OCI-LY1 (cell line): ENCODE results near the gene SRD5A1.

Experiments
- H2AFZ ChIP-seq: fragments of 200-600 bp; sonication (generic), shearing (Covaris generic); 2 replicates; pipeline ENCODE4 v1.6.0; 2014; ENCODE audit warnings: antibody characterized with exemption, mild to moderate bottlenecking, low read length
- H3F3A ChIP-seq: fragments of 200-600 bp; sonication (generic), shearing (Covaris generic); 2 replicates; pipeline ENCODE4 v1.6.0; 2014; ENCODE audit warnings: mild to moderate bottlenecking, antibody characterized with exemption, low read length, moderate library complexity; ENCODE audit not compliant: insufficient read depth
- H3K27ac ChIP-seq: fragments of 200-600 bp; sonication (generic); 2 replicates; pipeline ENCODE4 v1.5.1; 2014; ENCODE audit warnings: low read length, mixed run types, mild to moderate bottlenecking, low read depth; ENCODE audit not compliant: poor library complexity, severe bottlenecking
- H3K27me3 ChIP-seq: fragments of 200-600 bp; sonication (generic); 2 replicates; pipeline ENCODE4 v1.6.0; 2014; ENCODE audit warnings: antibody characterized with exemption, mild to moderate bottlenecking, low read length, moderate library complexity; ENCODE audit not compliant: insufficient read depth
- H3K36me3 ChIP-seq: fragments of 200-600 bp; sonication (generic); 2 replicates; pipeline ENCODE4 v1.6.1; 2014; ENCODE audit warnings: mild to moderate bottlenecking, antibody characterized with exemption, low read length, moderate library complexity, mixed read lengths; ENCODE audit not compliant: insufficient read depth
- H3K4me1 ChIP-seq: fragments of 200-600 bp; sonication (generic); 2 replicates; pipeline ENCODE4 v1.5.1; 2014; ENCODE audit warnings: mild to moderate bottlenecking, low read length, moderate library complexity; ENCODE audit not compliant: insufficient read depth, severe bottlenecking
- H3K4me2 ChIP-seq: fragments of 200-600 bp; sonication (generic), shearing (Covaris generic); 2 replicates; pipeline ENCODE4 v1.6.1; 2014; ENCODE audit warnings: low read length
- H3K4me3 ChIP-seq: fragments of 200-600 bp; sonication (generic); 2 replicates; pipeline ENCODE4 v1.5.1; 2014; ENCODE audit warnings: low read length, low read depth, mild to moderate bottlenecking, mixed read lengths; ENCODE audit not compliant: poor library complexity, severe bottlenecking
- H3K79me2 ChIP-seq: fragments of 200-600 bp; shearing (Covaris generic); 2 replicates; pipeline ENCODE4 v1.6.1; 2016; ENCODE audit warnings: mixed run types, low read length, mixed read lengths; ENCODE audit not compliant: insufficient read depth
- H3K9ac ChIP-seq: fragments of 200-600 bp; sonication (generic), shearing (Covaris generic); 2 replicates; pipeline ENCODE4 v1.6.1; 2014; ENCODE audit warnings: mild to moderate bottlenecking, low read length, mixed read lengths
- H3K9me2 ChIP-seq: fragments of 200-600 bp; sonication (generic), shearing (Covaris generic); 2 replicates; pipeline ENCODE4 v1.6.1; 2014; ENCODE audit warnings: low read depth, mild to moderate bottlenecking, low read length, mixed read lengths
- H3K9me3 ChIP-seq: fragments of 200-600 bp; shearing (Covaris generic); 2 replicates; pipeline ENCODE4 v1.6.1; 2014; ENCODE audit warnings: low read length, mixed read lengths
- H4K20me1 ChIP-seq: fragments of 200-600 bp; sonication (generic), shearing (Covaris generic); 2 replicates; pipeline ENCODE4 v1.6.0; 2016; ENCODE audit warnings: mild to moderate bottlenecking, low read length; ENCODE audit not compliant: insufficient read depth
- CTCF ChIP-seq: fragments of 200-600 bp; sonication (generic), shearing (Covaris generic); IDR thresholded peaks from 2 replicates; pipeline ENCODE4 v1.5.1; 2017; ENCODE audit warnings: mild to moderate bottlenecking, antibody characterized with exemption, low read length, moderate library complexity, mixed read lengths
- EZH2 ChIP-seq: fragments of 200-600 bp; sonication (generic), shearing (Covaris generic); IDR thresholded peaks from 2 replicates; pipeline ENCODE4 v1.8.0; 2017; ENCODE audit warnings: borderline replicate concordance, mixed run types, mild to moderate bottlenecking, antibody characterized with exemption, low read length, moderate library complexity, mixed read lengths

SRD5A1 gene

DNA sequence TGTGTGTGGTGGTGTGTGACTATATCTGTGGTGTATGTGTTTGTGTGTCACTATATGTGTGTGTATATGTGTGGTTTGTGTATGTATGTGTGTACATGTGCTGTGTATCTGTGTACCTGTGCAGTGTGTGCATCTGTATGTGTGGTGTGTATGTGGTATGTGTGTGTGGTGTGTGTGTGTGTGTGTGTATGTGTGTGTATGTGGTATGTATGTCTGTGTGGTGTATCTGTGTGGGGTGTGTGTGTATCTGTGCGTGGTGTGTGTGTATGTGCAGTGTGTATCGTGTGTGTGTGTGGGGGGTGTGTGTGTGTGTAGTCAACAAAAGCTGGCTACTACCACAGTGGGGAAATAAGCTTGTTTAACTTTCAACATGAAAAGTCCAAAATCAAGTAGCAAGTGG lies 48.4 kb downstream of the SRD5A1 start:
- TF ChIP-seq EZH2 (no peak), CTCF (no peak)
- no peaks in the 10 kb centered on the region for H3K9me2 ChIP-seq
- no peaks in the 10 kb centered on the region for H3K79me2 ChIP-seq

DNA sequence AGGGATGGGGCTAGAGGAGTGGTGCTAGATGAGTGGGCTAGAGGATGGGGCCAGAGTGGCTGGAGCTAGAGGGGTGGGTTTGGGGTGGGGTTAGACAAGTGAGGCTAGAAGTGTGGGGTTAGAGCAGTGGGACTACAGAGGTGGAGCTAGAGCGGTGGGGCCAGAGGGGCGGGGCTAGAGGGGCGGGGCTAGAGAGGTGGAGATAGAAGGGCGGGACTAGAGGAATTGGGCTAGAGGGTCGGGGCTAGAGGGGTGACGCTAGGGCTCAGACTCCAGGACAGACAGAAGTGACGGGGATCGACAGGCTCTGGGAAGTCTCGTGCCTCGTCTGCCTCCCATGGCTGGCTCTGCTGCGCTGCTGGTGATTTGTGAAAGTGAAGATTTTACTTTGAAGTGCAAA lies 49.0 kb downstream of the SRD5A1 start:
- H3K36me3 ChIP-seq = no peaks in the 10 kb centered on the region; the same call in 1 of the 2 replicates
- H3K4me3 ChIP-seq = no peak overlapping the region
- no peak overlapping the region for H3K4me2 ChIP-seq
- no peaks in the 10 kb centered on the region for H3K9me2 ChIP-seq
- no peak overlapping the region for H3K27ac ChIP-seq
- H3K9ac ChIP-seq = no peak overlapping the region
- H2AFZ ChIP-seq = no peak overlapping the region
- no peaks in the 10 kb centered on the region for H3F3A ChIP-seq
- no peaks in the 10 kb centered on the region for H3K4me1 ChIP-seq
- no peaks in the 10 kb centered on the region for H3K9me3 ChIP-seq
- peaks cover 4% of the 10 kb centered on the region; the same call in 1 of the 2 replicates for H3K27me3 ChIP-seq
- no peaks in the 10 kb centered on the region for H3K79me2 ChIP-seq
- no peaks in the 10 kb centered on the region for H4K20me1 ChIP-seq
- TF ChIP-seq CTCF = no peak

More for the DNA sequence above, 48.4 kb downstream of the SRD5A1 start:
- Histone ChIP-seq H4K20me1 (no peaks in the 10 kb centered on the region), H3F3A (no peaks in the 10 kb centered on the region), H3K9me3 (no peaks in the 10 kb centered on the region), H3K4me1 (no peaks in the 10 kb centered on the region), H3K27me3 (peaks cover 4% of the 10 kb centered on the region; the same call in 1 of the 2 replicates), H3K27ac (no peak overlapping the region), H2AFZ (no peak overlapping the region), H3K36me3 (no peaks in the 10 kb centered on the region; the same call in 1 of the 2 replicates), H3K4me2 (no peak overlapping the region), H3K9ac (no peak overlapping the region), H3K4me3 (no peak overlapping the region)

- peaks cover 4% of the 10 kb centered on the region; the same call in 1 of the 2 replicates for H3K27me3 ChIP-seq
- no peaks in the 10 kb centered on the region for H3K79me2 ChIP-seq
- H3K4me1 ChIP-seq = no peaks in the 10 kb centered on the region
- no peak overlapping the region for H3K27ac ChIP-seq
- no peak overlapping the region for H3K4me3 ChIP-seq
- H4K20me1 ChIP-seq = no peaks in the 10 kb centered on the region
- H3K9me3 ChIP-seq = no peaks in the 10 kb centered on the region
- H3F3A ChIP-seq = no peaks in the 10 kb centered on the region
- H3K9ac ChIP-seq = no peak overlapping the region
- no peaks in the 10 kb centered on the region for H3K9me2 ChIP-seq
- TF ChIP-seq CTCF (no peak), EZH2 (no peak)
- no peak overlapping the region for H2AFZ ChIP-seq
- no peak overlapping the region for H3K4me2 ChIP-seq
- H3K36me3 ChIP-seq = no peaks in the 10 kb centered on the region; the same call in 1 of the 2 replicates
Measured at GRCh38 chr5:6683241-6683640, 50.0 kb downstream of the SRD5A1 start.
